Pancreas (tissue), 10 donors: ENCODE data around the gene MOB3A. TPM values are rescaled to one million over a fixed set of nuclear protein-coding genes. Genes with fewer than 3 reads are reported as not detected.

Experiments
- ATAC-seq, 4 donors: fragments of 200-7000 bp; cut with Tn5 transposase; one replicate each; pipeline versions ENCODE4 v1.8.0 to v1.9.1; 2020; ENCODE audit warnings: mild to moderate bottlenecking in 4 of 4, moderate library complexity in 4 of 4
- DNase-seq, 6 donors: peaks; one replicate each; pipeline ENCODE4 v3.0.0-alpha.2; 2020
- FAIRE-seq: peaks from 2 replicates; lab custom pipeline; 2012; peaks lifted over from hg19 to GRCh38; lab: Jason Lieb, UNC
- H3K27ac ChIP-seq, 4 donors: fragments of 200-600 bp; sonication (generic); 1 replicate in 3 of 4; 2 replicates in 1 of 4; pipeline versions ENCODE4 v1.5.0 to v1.8.0; 2020
- H3K27me3 ChIP-seq, 4 donors: fragments of 200-600 bp; one replicate each; pipeline ENCODE4 v1.8.0; 2021
- H3K36me3 ChIP-seq, 3 donors: fragments of 200-600 bp; sonication (generic) in 1 of 3; one replicate each; pipeline versions ENCODE4 v1.5.0 to v1.8.0; 2020 to 2021
- H3K4me1 ChIP-seq, 3 donors: fragments of 200-600 bp; one replicate each; pipeline ENCODE4 v1.8.0; 2021
- H3K4me3 ChIP-seq, 4 donors: fragments of 200-600 bp; sonication (generic) in 2 of 4; one replicate each; pipeline versions ENCODE4 v1.5.0 to v1.8.0; 2020 to 2021
- H3K9me3 ChIP-seq, 4 donors: fragments of 200-600 bp; one replicate each; pipeline ENCODE4 v1.8.0; 2021
- WGBS, 2 donors: extraction: QIAGEN DNeasy Blood & Tissue Kit; methylation state at CpG; one replicate each; pipeline ENCODE4 v1.1.7; 2013; 5-methylcytosine and 5-hydroxymethylcytosine counted together
- intact Hi-C, 3 donors: fragments of 100-400 bp; cut with DNase I; formaldehyde crosslinking; loops; one replicate each; pipeline versions ENCODE4 v1.11.1 to v1.14.2; 2022
- polyA plus RNA-seq, 2 donors: library from polyadenylated mRNA; stranded (reverse); fragments of 200-250 nt; gene quantifications; one replicate each; pipeline ENCODE4 v1.2.3, GENCODE V29; 2013
- total RNA-seq, 6 donors: library from RNA; stranded (reverse); fragmentation: NEBNext Ultra II Directional in 4 of 6; extraction: Animal tissue kit (Norgen Biotek cat#: 25700) in 4 of 6; gene quantifications; one replicate each; pipeline versions ENCODE4 v1.2.1 to v1.2.4, GENCODE V29; 2021 to 2023
- TF ChIP-seq, protein P1 (sequence below), 4 donors: fragments of 200-600 bp; sonication (generic) in 3 of 4; IDR thresholded peaks; one replicate each; pipeline versions ENCODE4 v1.5.0 to v1.8.0; 2021; ENCODE audit warnings: antibody characterized with exemption in 4 of 4
- donor health status: healthy with polysubstance abuse.
- donor health status: DM: no; HTN: no; CAD: no; lungs with moderate emphysema.
- donor health status: DM: no; HTN: no; CAD: no.
- donor health status: control.
- donor health status: control.
- donor health status: Bipolar disorder and iron deficiency.
- donor health status: DM: yes; HTN: yes; CAD: no.
- donor health status: DM: no; HTN: no; CAD: no.
- donor health status: DM: no; HTN: no; CAD: no.
- donor health status: DM: yes; HTN: yes; CAD: no.

MOB3A gene
- total and polyA plus RNA-seq, 8 donors: 9.2 to 26.0 (median 16.6) TPM

- WGBS, 2 donors: 90 to 94% methylated on average over 32 of the region's 32 CpGs
- Histone ChIP-seq H3K27ac (no peak overlapping the region), H3K4me1 (peaks cover 0 to 6% (median 0%) of the 10 kb centered on the region in 3 donors), H3K27me3 (no peaks in the 10 kb centered on the region), H3K9me3 (no peaks in the 10 kb centered on the region), H3K36me3 (peaks cover 0 to 23% (median 0%) of the 10 kb centered on the region in 3 donors), H3K4me3 (no peak overlapping the region)
- no peak for FAIRE-seq
- intact Hi-C loops: loop anchor here in 2 of 3 donors (5.0 to 10.0 kb wide), 2 partner anchors 51 to 178 kb away; no protein-coding TSS in a partner anchor
- DNase-seq: peak in 1 of 6 donors; percentile 19
- ATAC-seq: no peak
- TF ChIP-seq, protein P1, sequence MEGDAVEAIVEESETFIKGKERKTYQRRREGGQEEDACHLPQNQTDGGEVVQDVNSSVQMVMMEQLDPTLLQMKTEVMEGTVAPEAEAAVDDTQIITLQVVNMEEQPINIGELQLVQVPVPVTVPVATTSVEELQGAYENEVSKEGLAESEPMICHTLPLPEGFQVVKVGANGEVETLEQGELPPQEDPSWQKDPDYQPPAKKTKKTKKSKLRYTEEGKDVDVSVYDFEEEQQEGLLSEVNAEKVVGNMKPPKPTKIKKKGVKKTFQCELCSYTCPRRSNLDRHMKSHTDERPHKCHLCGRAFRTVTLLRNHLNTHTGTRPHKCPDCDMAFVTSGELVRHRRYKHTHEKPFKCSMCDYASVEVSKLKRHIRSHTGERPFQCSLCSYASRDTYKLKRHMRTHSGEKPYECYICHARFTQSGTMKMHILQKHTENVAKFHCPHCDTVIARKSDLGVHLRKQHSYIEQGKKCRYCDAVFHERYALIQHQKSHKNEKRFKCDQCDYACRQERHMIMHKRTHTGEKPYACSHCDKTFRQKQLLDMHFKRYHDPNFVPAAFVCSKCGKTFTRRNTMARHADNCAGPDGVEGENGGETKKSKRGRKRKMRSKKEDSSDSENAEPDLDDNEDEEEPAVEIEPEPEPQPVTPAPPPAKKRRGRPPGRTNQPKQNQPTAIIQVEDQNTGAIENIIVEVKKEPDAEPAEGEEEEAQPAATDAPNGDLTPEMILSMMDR (IDR thresholded peaks at IDR 0.05): no peak
Measured at GRCh38 chr19:2072757-2073551, 23.2 kb downstream of the MOB3A start.

DNA sequence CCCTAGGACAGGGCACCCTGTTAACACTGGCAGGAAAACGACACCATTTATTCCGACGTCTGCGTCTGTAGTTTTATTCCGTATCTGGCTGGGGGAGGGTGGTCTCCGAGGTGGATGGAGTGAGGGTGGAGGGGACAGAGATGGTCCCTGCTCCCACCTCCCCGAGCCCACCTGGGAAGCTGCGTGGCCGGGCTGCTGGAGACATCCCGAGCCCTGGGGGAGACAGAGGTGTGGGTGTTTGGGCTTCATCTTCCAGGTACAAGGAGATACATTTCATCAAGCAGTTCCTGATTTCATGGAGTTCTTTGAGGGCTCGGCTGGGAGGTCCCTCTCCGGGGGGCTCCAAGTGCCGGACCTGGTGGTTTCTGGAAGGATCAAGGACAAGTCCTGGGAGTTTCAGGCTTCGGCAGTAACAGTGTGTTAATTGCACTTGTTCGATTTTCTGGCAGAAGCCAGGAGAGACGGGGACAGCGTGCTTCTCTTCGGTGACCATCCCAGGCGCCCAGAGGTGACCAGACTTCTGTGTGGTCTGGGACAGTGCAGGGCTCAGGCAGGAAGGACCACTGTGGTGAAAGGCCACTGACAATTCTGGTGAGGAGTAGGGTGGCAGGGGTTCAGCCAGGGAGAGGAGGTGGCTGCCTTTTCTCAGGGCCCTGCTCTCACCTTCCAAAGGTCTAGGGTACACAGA, 25.0 kb downstream of the MOB3A start:
- peak in 1 of 6 donors; percentile 23 for DNase-seq
- H3K36me3 ChIP-seq: peaks cover 0 to 16% (median 0%) of the 10 kb centered on the region in 3 donors
- WGBS, 2 donors: 83 to 88% methylated on average over 19 of the region's 19 CpGs
- H3K4me1 ChIP-seq: peaks cover 0 to 6% (median 0%) of the 10 kb centered on the region in 3 donors
- no peaks in the 10 kb centered on the region for H3K27me3 ChIP-seq
- intact Hi-C loops: loop anchor here in 2 of 3 donors (5.0 to 10.0 kb wide), 2 partner anchors 49 to 176 kb away; no protein-coding TSS in a partner anchor
- no peak overlapping the region for H3K4me3 ChIP-seq
- no peaks in the 10 kb centered on the region for H3K9me3 ChIP-seq
- H3K27ac ChIP-seq: no peak overlapping the region
- TF ChIP-seq, protein P1 (IDR thresholded peaks at IDR 0.05): no peak
- FAIRE-seq: no peak
- no peak for ATAC-seq

- no peaks in the 10 kb centered on the region for H3K27me3 ChIP-seq
- peaks cover 0 to 6% (median 0%) of the 10 kb centered on the region in 3 donors for H3K4me1 ChIP-seq
- no peak overlapping the region for H3K27ac ChIP-seq
- no peaks in the 10 kb centered on the region for H3K9me3 ChIP-seq
- H3K4me3 ChIP-seq: no peak overlapping the region
- DNase-seq (peak in 1 of 6 donors; percentile 9), FAIRE-seq (no peak), ATAC-seq (peak; percentile 34 to 53 (median 49))
- H3K36me3 ChIP-seq: peaks cover 0 to 16% (median 0%) of the 10 kb centered on the region in 3 donors
- WGBS, 2 donors: 60 to 63% methylated on average over 10 of the region's 10 CpGs
- TF ChIP-seq, protein P1 (IDR thresholded peaks at IDR 0.05): no peak
- intact Hi-C loops: loop anchor here in 2 of 3 donors (5.0 to 10.0 kb wide), 2 partner anchors 48 to 176 kb away; no protein-coding TSS in a partner anchor
Measured at GRCh38 chr19:2070436-2070827, 25.7 kb downstream of the MOB3A start.

GRCh38 chr19:2064788-2065524, 31.2 kb downstream of the MOB3A start:
- DNase-seq: no peak
- no peak for ATAC-seq
- peaks cover 14 to 16% (median 15%) of the 10 kb centered on the region in 3 donors for H3K4me1 ChIP-seq
- WGBS, 2 donors: 74 to 76% methylated on average over 38 of the region's 38 CpGs
- no peaks in the 10 kb centered on the region for H3K9me3 ChIP-seq
- intact Hi-C loops: loop anchor here in 2 of 3 donors (5.0 to 10.0 kb wide), 2 partner anchors 43 to 130 kb away; no protein-coding TSS in a partner anchor
- no peak for FAIRE-seq
- no peaks in the 10 kb centered on the region for H3K27me3 ChIP-seq
- TF ChIP-seq, protein P1 (IDR thresholded peaks at IDR 0.05): no peak
- no peak overlapping the region for H3K27ac ChIP-seq
- no peak overlapping the region for H3K4me3 ChIP-seq
- H3K36me3 ChIP-seq: no peaks in the 10 kb centered on the region
